ENCODE data around the gene OSER1.
A peak's percentile ranks its signal among the peaks of the same experiment; 100 is the strongest.
"Not testable (repeated sequence)": the region's sequence is repeated elsewhere in the genome, so short reads cannot be mapped to it uniquely, and the experiment has no call there.

Gene OSER1

DNA sequence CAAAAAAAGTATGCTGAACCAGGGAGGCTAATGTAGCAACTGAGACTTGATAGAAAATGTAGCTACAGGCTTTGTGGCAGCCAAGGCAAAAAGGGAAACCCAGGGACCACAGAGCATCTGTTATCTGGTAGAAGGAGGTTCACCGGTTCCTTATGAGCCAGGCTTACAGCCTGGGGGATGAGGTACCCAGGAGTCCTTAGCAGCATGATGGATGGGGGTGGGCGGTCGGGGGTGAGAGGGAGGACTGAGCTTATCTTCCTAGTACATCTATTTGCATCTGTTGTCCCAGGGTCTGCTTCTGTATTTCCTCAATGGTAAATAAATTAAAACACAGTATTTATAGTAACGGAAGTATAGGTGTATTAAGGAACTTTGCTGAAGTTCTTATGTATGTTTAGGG, 35.4 kb upstream of the OSER1 start:
- Histone ChIP-seq H3K9ac (ENCODE audit: low read length) (no peak overlapping the region), H2BK15ac (replicated peaks; ENCODE audit: low read depth) (no peak overlapping the region), H2BK5ac (ENCODE audit: low read length) (no peak overlapping the region), H3K23ac (ENCODE audit: low read length) (no peak overlapping the region), H3K27ac (ENCODE audit: low read depth, low read length) (no peak overlapping the region), H4K8ac (ENCODE audit: low read depth, low read length) (no peak overlapping the region), H3K18ac (ENCODE audit: low read length) (no peak overlapping the region), H3K4ac (ENCODE audit: low read depth, low read length) (no peak overlapping the region), H4K5ac (ENCODE audit: low read length) (no peak overlapping the region), H3K56ac (ENCODE audit: low read length) (no peak overlapping the region), H2BK120ac (ENCODE audit: low read depth, low read length) (no peak overlapping the region), H3K27me3 (ENCODE audit: insufficient read depth, low read length, poor library complexity) (no peaks in the 10 kb centered on the region), H3K36me3 (ENCODE audit: control insufficient read depth, insufficient read depth, low read length) (no peaks in the 10 kb centered on the region), H3K79me1 (ENCODE audit: low read length) (no peaks in the 10 kb centered on the region), H2AK5ac (ENCODE audit: low read length) (no peak overlapping the region), H3K4me2 (ENCODE audit: low read length) (no peak overlapping the region), H3K79me2 (ENCODE audit: control insufficient read depth, insufficient read depth, low read length) (no peaks in the 10 kb centered on the region), H3K4me1 (ENCODE audit: control insufficient read depth, low read depth, low read length) (no peaks in the 10 kb centered on the region), H3K4me3 (ENCODE audit: low read length) (no peak overlapping the region)
- no CpG with 5 or more reads among the region's 4 CpGs for WGBS (ENCODE audit: extremely low coverage, insufficient coverage, low lambda C conversion rate)
- no peak for DNase-seq

DNA sequence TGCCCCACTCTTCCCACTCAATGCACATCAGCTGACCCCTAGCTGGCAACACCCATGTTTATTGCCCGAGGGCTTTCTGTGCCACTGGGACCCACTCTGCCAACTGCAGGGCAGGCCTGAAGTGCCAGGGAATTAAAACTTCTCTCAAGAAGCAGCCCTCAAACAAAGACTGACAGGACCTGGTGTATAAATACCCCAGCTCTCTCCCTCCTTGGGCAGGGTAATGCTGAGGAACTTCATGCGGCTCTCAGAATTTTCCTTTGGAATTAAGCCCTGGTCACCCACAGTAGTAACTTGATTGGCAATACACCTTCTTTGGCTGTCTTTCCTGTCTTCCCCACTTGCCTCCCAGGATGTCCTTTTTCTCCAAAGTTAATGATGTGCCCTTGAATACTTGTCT, 31.2 kb upstream of the OSER1 start:
- no peaks in the 10 kb centered on the region for H3K36me3 ChIP-seq (ENCODE audit: control insufficient read depth, insufficient read depth, low read length)
- no peak overlapping the region for H3K23ac ChIP-seq (ENCODE audit: low read length)
- H4K5ac ChIP-seq (ENCODE audit: low read length) = no peak overlapping the region
- H2AK5ac ChIP-seq (ENCODE audit: low read length) = no peak overlapping the region
- H3K56ac ChIP-seq (ENCODE audit: low read length) = no peak overlapping the region
- H3K79me2 ChIP-seq (ENCODE audit: control insufficient read depth, insufficient read depth, low read length) = no peaks in the 10 kb centered on the region
- DNase-seq = no peak
- H4K8ac ChIP-seq (ENCODE audit: low read depth, low read length) = no peak overlapping the region
- H2BK120ac ChIP-seq (ENCODE audit: low read depth, low read length) = no peak overlapping the region
- H3K27ac ChIP-seq (ENCODE audit: low read depth, low read length) = no peak overlapping the region
- H3K27me3 ChIP-seq (ENCODE audit: insufficient read depth, low read length, poor library complexity) = no peaks in the 10 kb centered on the region
- no peaks in the 10 kb centered on the region for H3K4me1 ChIP-seq (ENCODE audit: control insufficient read depth, low read depth, low read length)
- no CpG with 5 or more reads among the region's 2 CpGs for WGBS (ENCODE audit: extremely low coverage, insufficient coverage, low lambda C conversion rate)
- H2BK5ac ChIP-seq (ENCODE audit: low read length) = no peak overlapping the region
- no peak overlapping the region for H3K18ac ChIP-seq (ENCODE audit: low read length)
- H3K4me2 ChIP-seq (ENCODE audit: low read length) = no peak overlapping the region
- no peak overlapping the region for H2BK15ac ChIP-seq (replicated peaks; ENCODE audit: low read depth)
- H3K79me1 ChIP-seq (ENCODE audit: low read length) = no peaks in the 10 kb centered on the region
- H3K4me3 ChIP-seq (ENCODE audit: low read length) = no peak overlapping the region
- no peak overlapping the region for H3K9ac ChIP-seq (ENCODE audit: low read length)
- no peak overlapping the region for H3K4ac ChIP-seq (ENCODE audit: low read depth, low read length)

DNA sequence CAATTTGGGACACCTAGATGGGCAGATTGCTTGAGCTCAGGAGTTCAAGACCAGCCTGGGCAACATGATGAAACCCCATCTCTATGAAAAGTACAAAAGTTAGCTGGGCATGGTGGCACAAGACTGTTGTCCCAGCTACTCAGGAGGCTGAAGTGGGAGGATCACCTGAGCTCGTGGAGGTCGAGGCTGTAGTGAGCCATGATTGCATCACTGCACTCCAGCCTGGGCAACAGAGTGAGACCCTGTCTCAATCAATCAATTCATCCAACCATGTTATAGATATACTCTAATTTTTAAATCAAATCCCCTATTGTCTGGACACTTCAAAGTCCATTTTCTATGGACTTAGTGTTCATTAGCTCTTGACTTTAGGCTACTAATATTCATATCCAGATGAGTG, 26.3 kb upstream of the OSER1 start:
- not testable (repeated sequence) for H3K4me1 ChIP-seq (ENCODE audit: control insufficient read depth, low read depth, low read length); H3K18ac ChIP-seq (ENCODE audit: low read length); H2BK15ac ChIP-seq (replicated peaks; ENCODE audit: low read depth); H3K23ac ChIP-seq (ENCODE audit: low read length); H3K9ac ChIP-seq (ENCODE audit: low read length); H3K36me3 ChIP-seq (ENCODE audit: control insufficient read depth, insufficient read depth, low read length); H4K5ac ChIP-seq (ENCODE audit: low read length); H4K8ac ChIP-seq (ENCODE audit: low read depth, low read length); H3K79me1 ChIP-seq (ENCODE audit: low read length); H3K27ac ChIP-seq (ENCODE audit: low read depth, low read length); DNase-seq; H2AK5ac ChIP-seq (ENCODE audit: low read length); H3K4ac ChIP-seq (ENCODE audit: low read depth, low read length); H3K79me2 ChIP-seq (ENCODE audit: control insufficient read depth, insufficient read depth, low read length); H3K4me3 ChIP-seq (ENCODE audit: low read length); H3K4me2 ChIP-seq (ENCODE audit: low read length); H3K56ac ChIP-seq (ENCODE audit: low read length); H3K27me3 ChIP-seq (ENCODE audit: insufficient read depth, low read length, poor library complexity); H2BK5ac ChIP-seq (ENCODE audit: low read length); H2BK120ac ChIP-seq (ENCODE audit: low read depth, low read length)
- WGBS (ENCODE audit: extremely low coverage, insufficient coverage, low lambda C conversion rate) = no CpG with 5 or more reads among the region's 2 CpGs

DNA sequence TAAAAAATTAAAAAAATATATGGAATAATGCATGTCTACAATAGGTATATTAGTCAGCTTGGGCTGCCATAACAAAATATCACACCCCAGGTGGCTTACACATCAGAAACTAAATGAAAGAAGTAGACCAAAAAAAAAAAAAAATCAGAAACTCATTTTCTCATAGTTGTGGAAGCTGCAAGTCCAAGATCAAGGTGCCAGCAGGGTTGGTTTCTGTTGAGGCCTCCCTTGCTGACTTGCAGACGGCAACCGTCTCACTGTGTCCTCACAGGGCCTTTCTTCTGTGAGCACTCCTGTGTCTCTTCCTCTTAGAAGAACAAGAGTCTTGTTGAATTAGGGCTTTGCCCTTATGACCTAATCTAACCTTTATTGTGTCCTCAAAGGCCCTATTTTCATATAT, 25.1 kb upstream of the OSER1 start:
- Histone ChIP-seq H2BK5ac (ENCODE audit: low read length) (no peak overlapping the region), H3K27ac (ENCODE audit: low read depth, low read length) (no peak overlapping the region), H2BK120ac (ENCODE audit: low read depth, low read length) (no peak overlapping the region), H3K4me2 (ENCODE audit: low read length) (no peak overlapping the region), H4K8ac (ENCODE audit: low read depth, low read length) (no peak overlapping the region), H3K18ac (ENCODE audit: low read length) (no peak overlapping the region), H3K27me3 (ENCODE audit: insufficient read depth, low read length, poor library complexity) (no peaks in the 10 kb centered on the region), H3K36me3 (ENCODE audit: control insufficient read depth, insufficient read depth, low read length) (no peaks in the 10 kb centered on the region), H2BK15ac (replicated peaks; ENCODE audit: low read depth) (no peak overlapping the region), H3K79me1 (ENCODE audit: low read length) (no peaks in the 10 kb centered on the region), H3K23ac (ENCODE audit: low read length) (no peak overlapping the region), H3K4me3 (ENCODE audit: low read length) (no peak overlapping the region), H3K4me1 (ENCODE audit: control insufficient read depth, low read depth, low read length) (peaks cover 8% of the 10 kb centered on the region), H3K9ac (ENCODE audit: low read length) (no peak overlapping the region), H2AK5ac (ENCODE audit: low read length) (no peak overlapping the region), H3K56ac (ENCODE audit: low read length) (no peak overlapping the region), H3K79me2 (ENCODE audit: control insufficient read depth, insufficient read depth, low read length) (no peaks in the 10 kb centered on the region), H4K5ac (ENCODE audit: low read length) (no peak overlapping the region), H3K4ac (ENCODE audit: low read depth, low read length) (no peak overlapping the region)
- no CpG with 5 or more reads among the region's 2 CpGs for WGBS (ENCODE audit: extremely low coverage, insufficient coverage, low lambda C conversion rate)
- DNase-seq = no peak

DNA sequence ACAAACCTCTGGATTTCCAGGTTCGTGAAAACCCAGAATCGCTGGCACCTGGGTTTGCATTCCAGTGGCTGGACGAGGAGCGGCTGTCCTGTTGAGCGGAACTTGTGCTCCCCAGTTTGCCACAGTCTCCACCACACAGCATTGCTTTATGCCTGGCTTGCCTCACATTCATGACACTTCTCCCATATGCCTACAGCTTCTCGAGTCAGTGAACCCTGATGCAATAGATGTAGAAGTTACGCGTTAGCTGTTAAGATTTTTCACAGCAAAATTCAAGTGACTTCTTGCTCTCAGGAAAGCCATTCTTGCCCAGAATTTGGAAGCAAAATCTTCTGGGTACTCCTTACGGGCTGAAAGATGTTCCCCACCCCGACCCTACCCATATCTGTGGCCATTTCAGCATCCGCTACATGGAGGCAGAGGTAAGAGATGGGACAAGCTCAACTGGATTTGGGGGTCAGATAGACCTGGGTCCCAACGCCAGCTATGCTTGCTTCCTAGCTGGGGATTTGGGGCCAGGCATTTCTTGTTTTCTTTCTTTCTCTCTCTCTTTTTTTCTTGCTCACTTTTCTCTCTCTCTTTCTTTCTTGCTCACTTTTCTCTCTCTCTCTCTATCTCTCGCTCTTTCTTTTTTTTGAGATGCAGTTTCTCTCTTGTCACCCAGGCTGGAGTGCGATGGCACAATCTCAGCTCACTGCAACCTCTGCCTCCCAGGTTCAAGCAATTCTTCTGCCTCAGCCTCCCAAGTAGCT, 24.2 kb upstream of the OSER1 start:
- H3K18ac ChIP-seq (ENCODE audit: low read length) = no peak overlapping the region
- no peak overlapping the region for H3K27ac ChIP-seq (ENCODE audit: low read depth, low read length)
- peaks cover 8% of the 10 kb centered on the region for H3K4me1 ChIP-seq (ENCODE audit: control insufficient read depth, low read depth, low read length)
- H4K8ac ChIP-seq (ENCODE audit: low read depth, low read length) = no peak overlapping the region
- no peak overlapping the region for H2BK15ac ChIP-seq (replicated peaks; ENCODE audit: low read depth)
- H3K79me2 ChIP-seq (ENCODE audit: control insufficient read depth, insufficient read depth, low read length) = no peaks in the 10 kb centered on the region
- no peak overlapping the region for H3K23ac ChIP-seq (ENCODE audit: low read length)
- H3K4ac ChIP-seq (ENCODE audit: low read depth, low read length) = no peak overlapping the region
- H3K79me1 ChIP-seq (ENCODE audit: low read length) = no peaks in the 10 kb centered on the region
- H3K9ac ChIP-seq (ENCODE audit: low read length) = no peak overlapping the region
- H2BK120ac ChIP-seq (ENCODE audit: low read depth, low read length) = no peak overlapping the region
- no peak overlapping the region for H2BK5ac ChIP-seq (ENCODE audit: low read length)
- H2AK5ac ChIP-seq (ENCODE audit: low read length) = no peak overlapping the region
- H4K5ac ChIP-seq (ENCODE audit: low read length) = no peak overlapping the region
- no peaks in the 10 kb centered on the region for H3K36me3 ChIP-seq (ENCODE audit: control insufficient read depth, insufficient read depth, low read length)
- no peaks in the 10 kb centered on the region for H3K27me3 ChIP-seq (ENCODE audit: insufficient read depth, low read length, poor library complexity)
- H3K4me3 ChIP-seq (ENCODE audit: low read length) = no peak overlapping the region
- WGBS (ENCODE audit: extremely low coverage, insufficient coverage, low lambda C conversion rate) = no CpG with 5 or more reads among the region's 14 CpGs
- H3K56ac ChIP-seq (ENCODE audit: low read length) = peak overlapping the region; percentile 67
- DNase-seq = peak; percentile 63
- no peak overlapping the region for H3K4me2 ChIP-seq (ENCODE audit: low read length)

DNA sequence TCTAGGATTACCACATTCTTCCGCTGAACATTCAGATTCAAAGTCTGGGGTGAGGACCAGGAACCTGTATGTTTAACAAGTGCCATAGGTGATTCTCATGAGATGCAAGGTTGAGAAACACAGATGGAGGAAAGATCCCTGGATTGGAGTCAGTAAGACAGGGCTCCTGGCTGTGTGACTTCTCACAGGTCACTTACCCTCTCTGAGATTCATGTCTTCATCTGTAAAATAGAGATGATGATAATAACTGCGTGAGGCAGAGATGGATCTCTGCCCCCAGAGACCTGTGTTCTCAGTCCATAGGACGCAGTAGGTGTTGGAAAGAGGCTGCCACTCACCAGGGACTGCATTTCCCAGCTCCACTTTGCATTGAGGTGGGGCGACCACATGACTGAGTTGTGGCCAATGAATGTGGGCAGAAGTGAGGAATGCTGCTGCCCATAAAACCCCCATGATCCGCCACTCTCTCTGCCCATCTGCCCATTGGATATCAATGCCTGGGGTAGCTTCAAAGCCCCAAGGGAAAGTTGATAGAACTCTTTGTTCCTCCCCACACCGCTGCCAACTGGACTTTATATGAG, 23.0 kb upstream of the OSER1 start:
- H3K27me3 ChIP-seq (ENCODE audit: insufficient read depth, low read length, poor library complexity) = no peaks in the 10 kb centered on the region
- no peak for DNase-seq
- no CpG with 5 or more reads among the region's 6 CpGs for WGBS (ENCODE audit: extremely low coverage, insufficient coverage, low lambda C conversion rate)
- H3K4me1 ChIP-seq (ENCODE audit: control insufficient read depth, low read depth, low read length) = peaks cover 8% of the 10 kb centered on the region
- H2BK15ac ChIP-seq (replicated peaks; ENCODE audit: low read depth) = no peak overlapping the region
- H3K27ac ChIP-seq (ENCODE audit: low read depth, low read length) = no peak overlapping the region
- no peaks in the 10 kb centered on the region for H3K79me2 ChIP-seq (ENCODE audit: control insufficient read depth, insufficient read depth, low read length)
- no peak overlapping the region for H2AK5ac ChIP-seq (ENCODE audit: low read length)
- H3K4ac ChIP-seq (ENCODE audit: low read depth, low read length) = no peak overlapping the region
- no peak overlapping the region for H3K9ac ChIP-seq (ENCODE audit: low read length)
- H3K79me1 ChIP-seq (ENCODE audit: low read length) = no peaks in the 10 kb centered on the region
- no peak overlapping the region for H2BK5ac ChIP-seq (ENCODE audit: low read length)
- H3K56ac ChIP-seq (ENCODE audit: low read length) = no peak overlapping the region
- no peaks in the 10 kb centered on the region for H3K36me3 ChIP-seq (ENCODE audit: control insufficient read depth, insufficient read depth, low read length)
- no peak overlapping the region for H4K5ac ChIP-seq (ENCODE audit: low read length)
- H3K18ac ChIP-seq (ENCODE audit: low read length) = no peak overlapping the region
- H3K4me3 ChIP-seq (ENCODE audit: low read length) = no peak overlapping the region
- H3K23ac ChIP-seq (ENCODE audit: low read length) = no peak overlapping the region
- H3K4me2 ChIP-seq (ENCODE audit: low read length) = no peak overlapping the region
- H4K8ac ChIP-seq (ENCODE audit: low read depth, low read length) = no peak overlapping the region
- no peak overlapping the region for H2BK120ac ChIP-seq (ENCODE audit: low read depth, low read length)
